GM18508 (cell line): ENCODE data around the gene GAS2L1.

Source experiments
- ATAC-seq: cut with Tn5 transposase; IDR thresholded peaks from one replicate; pipeline ENCODE4 v1.9.1; 2021; ENCODE audit warnings: moderate number of reproducible peaks; ENCODE audit not compliant: insufficient read depth, unreplicated experiment

Gene GAS2L1

GRCh38 chr22:29272624-29273023 lies 33.8 kb upstream of the GAS2L1 start:
- no peak for ATAC-seq

GRCh38 chr22:29275167-29275566 lies 31.3 kb upstream of the GAS2L1 start:
- no peak for ATAC-seq

DNA sequence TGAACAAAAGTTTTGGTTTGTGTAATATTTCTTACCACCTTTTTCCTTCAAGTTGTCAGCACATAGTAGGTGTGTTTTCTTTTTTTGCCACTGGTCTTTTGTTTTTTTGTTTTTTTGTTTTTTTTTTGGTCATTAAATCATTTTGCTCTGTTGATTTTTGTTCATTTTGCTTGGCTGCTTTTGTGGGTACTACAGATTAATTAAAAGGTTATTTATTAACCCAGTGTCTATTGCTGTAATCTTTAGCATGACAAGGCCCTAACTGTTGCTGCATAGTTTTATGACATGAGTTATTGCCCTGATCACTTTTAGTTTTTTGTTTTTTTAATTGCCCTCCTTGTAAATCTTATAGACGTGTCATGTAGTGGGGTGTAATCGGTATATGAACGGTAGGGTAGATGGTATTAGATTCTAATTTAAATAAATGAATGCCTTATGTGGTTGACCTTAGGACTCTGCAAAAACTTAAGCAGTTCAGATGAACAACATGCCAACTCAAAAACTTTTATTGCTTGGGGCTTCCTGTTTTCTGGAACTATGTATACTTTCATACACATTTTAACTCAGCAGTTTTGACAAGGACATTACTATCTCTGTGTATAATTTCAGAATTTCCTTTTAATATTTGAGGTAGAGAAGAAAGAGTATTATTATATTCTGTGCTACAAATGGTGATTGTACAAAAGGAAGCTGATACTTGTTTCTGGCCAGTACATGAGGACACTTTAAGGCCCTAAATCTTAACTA lies 30.5 kb upstream of the GAS2L1 start:
- no peak for ATAC-seq

DNA sequence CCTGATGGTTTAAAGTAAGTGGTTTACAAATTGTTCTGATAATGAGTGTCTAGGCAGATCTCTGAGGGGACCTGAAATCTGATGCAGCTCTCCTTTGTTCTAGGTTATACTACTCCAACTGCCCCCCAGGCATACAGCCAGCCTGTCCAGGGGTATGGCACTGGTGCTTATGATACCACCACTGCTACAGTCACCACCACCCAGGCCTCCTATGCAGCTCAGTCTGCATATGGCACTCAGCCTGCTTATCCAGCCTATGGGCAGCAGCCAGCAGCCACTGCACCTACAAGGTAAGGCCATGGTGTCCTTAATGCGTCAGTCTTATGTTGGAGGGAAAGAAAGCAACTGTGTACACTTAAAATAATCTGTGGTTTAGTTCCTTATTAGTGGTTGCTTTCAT lies 28.5 kb upstream of the GAS2L1 start:
- no peak for ATAC-seq

GRCh38 chr22:29284196-29284595 lies 22.3 kb upstream of the GAS2L1 start:
- ATAC-seq, result no peak

- no peak for ATAC-seq
Measured at GRCh38 chr22:29288837-29289236, 17.6 kb upstream of the GAS2L1 start.

DNA sequence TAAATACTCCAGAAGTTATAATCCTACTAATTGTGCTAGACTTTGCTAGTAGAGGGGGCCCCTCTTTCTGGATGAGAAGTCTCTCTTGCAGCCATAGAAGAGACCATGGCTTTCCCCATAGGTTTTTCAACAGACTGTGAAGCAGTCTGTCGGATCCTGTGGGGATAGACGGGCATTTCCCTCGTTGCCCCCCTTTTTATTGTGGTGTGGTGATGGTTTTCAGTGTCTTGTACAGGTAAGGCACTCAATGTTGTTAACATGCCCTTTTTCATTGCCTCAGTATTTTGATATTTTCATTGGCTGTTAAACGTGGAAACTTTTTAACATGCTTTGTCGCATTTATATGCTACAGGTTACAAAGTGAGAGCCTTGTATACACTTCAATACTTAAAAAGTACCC lies 16.4 kb upstream of the GAS2L1 start:
- no peak for ATAC-seq

DNA sequence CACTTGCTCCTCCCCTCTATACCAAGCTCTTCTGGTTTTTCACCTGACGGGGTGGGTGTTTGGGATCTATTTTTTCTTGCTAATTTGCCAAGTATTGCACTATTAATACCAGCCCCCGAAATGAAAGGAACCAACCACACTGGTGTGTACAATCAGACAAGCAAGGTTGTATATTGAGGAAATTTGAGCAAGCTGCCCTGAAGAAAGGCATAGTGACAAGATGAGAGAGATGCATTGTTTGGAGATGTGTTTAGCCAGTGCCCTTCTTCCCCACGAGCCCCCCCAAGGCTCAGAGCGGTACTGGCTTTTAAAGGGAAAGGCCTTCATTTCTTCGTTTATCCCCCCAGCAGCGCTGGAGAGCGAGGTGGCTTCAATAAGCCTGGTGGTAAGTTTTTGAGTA lies 15.2 kb upstream of the GAS2L1 start:
- no peak for ATAC-seq

- ATAC-seq, result no peak
Measured at GRCh38 chr22:29292379-29292778, 14.1 kb upstream of the GAS2L1 start.

- no peak for ATAC-seq
Measured at GRCh38 chr22:29298641-29299040, 7.8 kb upstream of the GAS2L1 start.

- no peak for ATAC-seq
Measured at GRCh38 chr22:29299136-29299900, 7.1 kb upstream of the GAS2L1 start.

GRCh38 chr22:29300467-29300806 lies 6.0 kb upstream of the GAS2L1 start:
- ATAC-seq, result no peak

DNA sequence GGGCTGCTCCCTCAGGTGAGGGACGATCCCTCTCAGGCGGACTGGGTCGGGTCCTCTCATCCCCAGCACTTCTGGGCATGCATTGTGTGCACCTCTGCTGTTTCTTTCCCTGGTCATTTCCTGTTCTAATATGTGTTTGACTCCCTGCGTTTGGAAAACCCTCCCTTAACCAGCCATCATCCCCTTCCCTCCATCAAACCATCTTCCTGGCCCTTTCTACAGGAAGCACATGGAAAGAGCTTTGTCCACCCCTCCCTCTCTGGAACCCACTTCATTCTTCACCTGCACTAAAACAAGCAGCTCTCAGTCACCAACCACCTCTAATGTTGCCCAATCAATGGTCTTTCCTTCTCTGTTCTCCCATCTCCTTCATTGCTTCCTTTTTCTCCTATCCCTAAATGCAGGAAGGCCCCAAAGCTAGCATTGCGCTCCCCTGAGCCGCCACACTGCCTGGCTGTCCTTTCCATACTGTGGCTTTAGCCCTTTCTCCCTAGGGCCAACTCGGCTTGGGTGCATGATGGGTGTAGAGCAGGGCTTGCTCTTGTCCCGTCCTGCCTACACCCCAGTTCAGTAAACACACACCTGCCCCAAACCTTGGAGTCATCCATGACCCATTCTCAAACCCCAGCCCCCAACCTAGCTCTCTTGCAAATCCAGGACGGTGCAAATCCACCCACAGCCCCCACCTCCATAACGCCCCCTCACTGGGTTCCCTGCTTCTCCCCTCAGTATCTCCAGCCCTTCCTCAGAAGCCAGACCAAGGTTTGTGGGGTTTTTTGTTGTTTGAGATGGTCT lies 5.4 kb upstream of the GAS2L1 start:
- ATAC-seq, result no peak

DNA sequence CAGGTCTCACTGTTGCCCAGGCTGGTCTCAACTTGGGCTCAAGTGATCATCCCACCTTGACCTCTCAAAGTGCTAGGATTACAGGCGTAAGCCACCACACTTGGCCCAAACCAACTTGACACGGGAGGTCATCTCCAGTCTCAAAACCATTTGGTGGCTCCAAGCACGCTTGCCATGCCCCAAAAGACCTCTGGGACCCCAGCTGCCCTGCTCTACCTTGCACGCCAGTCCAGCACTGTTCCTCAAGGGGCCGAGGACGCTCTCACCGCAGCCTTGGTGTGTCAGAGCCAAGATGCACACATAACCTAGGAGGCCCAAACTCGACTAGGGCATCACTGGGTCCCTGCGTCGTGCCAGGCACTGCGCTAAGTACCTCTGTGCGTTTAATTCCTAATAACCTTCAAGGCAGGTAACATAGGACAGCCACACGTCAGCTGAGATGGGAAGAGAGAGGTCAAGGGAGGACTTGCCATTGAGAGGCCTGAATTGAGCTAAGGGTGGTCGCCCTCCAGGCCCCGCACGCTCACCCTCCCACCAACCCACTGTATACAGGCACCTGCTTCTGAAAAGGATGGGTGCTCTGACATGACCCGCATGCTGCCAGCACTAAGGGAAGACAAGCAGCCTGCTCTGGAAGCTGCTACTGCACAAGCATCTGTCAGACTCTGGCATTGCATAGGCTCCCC lies 4.6 kb upstream of the GAS2L1 start:
- ATAC-seq, result no peak

DNA sequence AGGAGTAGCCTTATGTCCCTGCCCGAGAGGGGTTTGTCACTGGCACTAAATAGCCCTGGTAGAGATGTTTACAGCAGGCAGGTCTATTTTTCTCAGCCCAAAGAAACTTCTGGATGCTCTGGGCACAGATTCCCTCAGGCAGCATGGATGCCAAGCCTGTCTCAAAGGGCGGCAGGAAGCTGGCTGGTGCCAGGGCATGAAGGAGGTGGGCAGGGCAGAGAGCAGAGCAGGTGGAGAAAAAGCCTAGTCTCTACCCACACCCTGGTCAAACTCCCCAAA lies 4.1 kb upstream of the GAS2L1 start:
- ATAC-seq, result no peak

- ATAC-seq, result no peak
Measured at GRCh38 chr22:29302681-29303465, 3.6 kb upstream of the GAS2L1 start.

DNA sequence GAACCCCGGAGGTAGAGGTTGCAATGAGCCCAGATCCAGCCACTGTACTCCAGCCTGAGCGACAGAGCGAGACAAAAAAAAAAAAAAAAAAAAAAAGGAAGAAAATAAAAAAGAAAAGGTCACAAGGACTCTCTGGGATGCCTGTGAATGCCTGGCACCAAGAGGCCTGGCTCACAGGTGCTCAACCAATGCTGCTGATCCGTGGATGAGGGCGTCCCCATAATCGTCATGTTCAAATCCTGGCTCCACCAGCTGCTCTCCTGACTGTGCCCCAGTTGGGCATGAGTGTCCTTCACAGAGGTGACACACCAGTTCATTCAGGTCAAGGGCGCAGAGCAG lies 645 bp upstream of the GAS2L1 start:
- no peak for ATAC-seq

- no peak for ATAC-seq
Measured at GRCh38 chr22:29306835-29307595, 565 bp downstream of the GAS2L1 start.

DNA sequence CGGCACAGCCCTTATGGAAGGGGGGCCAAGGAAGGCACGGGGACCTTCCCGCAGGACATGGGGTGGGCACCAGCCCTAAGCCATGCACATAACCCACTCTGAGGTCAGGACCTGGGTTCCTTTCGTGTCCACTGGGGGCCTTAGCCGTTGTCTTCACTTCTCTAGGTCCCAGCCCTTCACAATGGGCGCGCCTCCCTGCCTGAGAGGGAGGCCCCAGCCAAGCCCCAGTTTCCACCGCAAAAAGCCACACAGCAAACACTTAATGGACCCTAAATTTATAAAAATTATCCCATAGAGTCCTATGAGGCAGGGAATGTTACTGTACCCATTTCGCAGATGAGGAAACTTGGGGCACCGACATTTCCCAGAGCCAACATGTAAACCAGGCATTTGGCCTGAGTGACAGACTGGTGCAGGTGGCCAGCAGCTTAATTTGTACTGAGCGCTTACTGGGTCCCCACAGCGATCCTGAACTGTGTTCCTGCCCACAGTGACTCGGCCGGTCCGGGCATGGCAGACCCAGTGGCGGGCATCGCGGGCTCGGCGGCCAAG lies 1.2 kb downstream of the GAS2L1 start:
- no peak for ATAC-seq
